ENCODE measurements around the gene STPG2. TPM values are rescaled to one million over a fixed set of nuclear protein-coding genes. Genes with fewer than 3 reads are reported as not detected.

The STPG2 gene
- total RNA-seq, 1 donor from 2014 or later: 0.19 TPM

DNA sequence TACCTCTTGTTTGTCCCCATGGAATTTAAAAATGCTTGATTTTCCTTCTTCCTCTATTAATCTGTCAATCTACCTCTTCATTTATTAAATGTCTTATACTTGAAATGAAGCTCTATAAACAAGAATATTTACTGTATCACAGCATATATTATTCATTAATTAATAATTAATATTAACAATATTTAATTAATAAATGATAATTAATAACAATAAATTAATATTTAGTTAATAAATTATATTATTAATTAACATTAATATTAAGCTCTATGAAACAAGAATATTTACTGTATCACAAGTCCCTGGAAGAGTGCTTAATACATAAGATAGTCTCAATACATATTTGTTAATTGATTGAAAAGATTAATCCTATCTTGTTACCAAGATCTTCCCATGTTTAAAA is 306.6 kb downstream of the STPG2 start:
- no peak for DNase-seq (ENCODE audit: low spot score)

GRCh38 chr4:97828646-97829045 is 314.6 kb downstream of the STPG2 start:
- DNase-seq (ENCODE audit: low spot score): no peak

DNA sequence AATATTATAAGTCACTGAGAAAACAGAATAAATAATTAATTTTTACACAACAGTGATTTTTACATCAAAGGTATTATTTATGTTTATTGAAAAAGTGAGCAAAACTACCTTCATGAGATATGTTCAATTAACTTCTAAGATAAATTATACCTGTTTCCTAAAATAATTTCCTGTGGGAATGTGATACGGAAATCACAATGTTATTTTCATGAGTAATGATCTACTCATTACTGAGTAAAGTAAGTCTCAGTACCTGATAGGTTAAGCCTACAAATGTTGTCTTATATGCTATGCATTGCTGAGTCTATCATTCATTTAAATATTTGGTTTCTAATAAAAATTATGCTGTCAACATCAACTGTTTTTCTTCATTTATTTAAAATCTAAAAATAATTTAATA is 324.0 kb downstream of the STPG2 start:
- DNase-seq (ENCODE audit: low spot score): no peak

GRCh38 chr4:97812768-97813167 is 330.5 kb downstream of the STPG2 start:
- DNase-seq (ENCODE audit: low spot score): no peak

- DNase-seq (ENCODE audit: low spot score): no peak
Measured at GRCh38 chr4:97786306-97786920, 356.9 kb downstream of the STPG2 start.

- no peak for DNase-seq (ENCODE audit: low spot score)
Measured at GRCh38 chr4:97778174-97778573, 365.1 kb downstream of the STPG2 start.

GRCh38 chr4:97774347-97774989 is 368.8 kb downstream of the STPG2 start:
- no peak for DNase-seq (ENCODE audit: low spot score)

GRCh38 chr4:97770222-97770621 is 373.1 kb downstream of the STPG2 start:
- no peak for DNase-seq (ENCODE audit: low spot score)

DNA sequence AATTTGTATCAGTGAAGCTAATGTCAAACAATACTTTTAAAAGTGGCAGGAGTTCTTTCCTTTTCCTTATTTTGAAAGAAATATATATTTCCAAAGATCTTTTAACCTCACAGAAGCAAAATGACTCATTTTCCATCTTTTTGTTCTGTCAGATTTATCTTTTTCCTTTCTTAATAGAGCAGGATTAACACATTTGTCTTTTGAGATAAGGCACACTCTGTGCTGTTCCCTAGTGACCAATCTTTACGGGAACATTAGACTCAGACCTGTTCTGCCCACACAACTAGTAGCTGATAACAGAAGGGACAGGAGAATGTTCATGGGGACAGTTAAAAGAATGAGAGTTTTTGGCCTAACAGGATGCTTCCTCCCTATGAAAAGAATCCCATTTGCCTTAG is 381.2 kb downstream of the STPG2 start:
- DNase-seq (ENCODE audit: low spot score): no peak

- no peak for DNase-seq (ENCODE audit: low spot score)
Measured at GRCh38 chr4:97761445-97762114, 381.7 kb downstream of the STPG2 start.

- no peak for DNase-seq (ENCODE audit: low spot score)
Measured at GRCh38 chr4:97759785-97760184, 383.5 kb downstream of the STPG2 start.

GRCh38 chr4:97752599-97752998 is 390.7 kb downstream of the STPG2 start:
- DNase-seq (ENCODE audit: low spot score): no peak

- DNase-seq (ENCODE audit: low spot score): no peak
Measured at GRCh38 chr4:97747945-97748344, 395.3 kb downstream of the STPG2 start.

DNA sequence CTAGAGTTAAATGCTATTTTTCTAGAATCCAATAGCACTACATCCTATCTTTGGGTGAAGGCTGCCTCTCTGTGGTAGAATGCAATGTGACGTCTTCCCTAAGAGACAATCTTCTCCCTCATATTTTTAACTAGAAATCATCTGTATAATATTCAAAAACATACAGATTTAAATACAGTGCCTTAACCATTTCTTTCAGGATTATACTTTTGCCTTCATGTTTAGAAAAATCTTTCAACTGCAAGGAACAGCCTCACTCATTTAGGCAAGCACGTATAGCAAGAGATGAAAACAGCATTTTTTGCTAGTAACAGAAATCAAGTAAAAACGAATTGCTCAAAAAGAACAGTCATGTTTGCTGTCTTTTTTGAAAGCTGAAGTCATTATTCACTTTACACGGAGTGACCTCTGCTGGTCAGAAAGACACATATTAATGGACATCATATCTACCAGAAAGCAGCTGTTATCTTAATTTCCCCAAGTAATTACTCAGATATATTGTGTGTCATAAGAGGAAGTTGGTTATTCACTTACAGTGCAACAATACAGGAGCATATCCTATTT is 422.3 kb downstream of the STPG2 start:
- DNase-seq (ENCODE audit: low spot score): no peak

- DNase-seq (ENCODE audit: low spot score): no peak
Measured at GRCh38 chr4:97691111-97691605, 452.1 kb downstream of the STPG2 start.

GRCh38 chr4:97670703-97671269 is 472.5 kb downstream of the STPG2 start:
- DNase-seq (ENCODE audit: low spot score): no peak

- no peak for DNase-seq (ENCODE audit: low spot score)
Measured at GRCh38 chr4:97665553-97665952, 477.7 kb downstream of the STPG2 start.

GRCh38 chr4:97664741-97665140 is 478.5 kb downstream of the STPG2 start:
- DNase-seq (ENCODE audit: low spot score): no peak

- DNase-seq (ENCODE audit: low spot score): no peak
Measured at GRCh38 chr4:97662133-97662532, 481.1 kb downstream of the STPG2 start.

DNA sequence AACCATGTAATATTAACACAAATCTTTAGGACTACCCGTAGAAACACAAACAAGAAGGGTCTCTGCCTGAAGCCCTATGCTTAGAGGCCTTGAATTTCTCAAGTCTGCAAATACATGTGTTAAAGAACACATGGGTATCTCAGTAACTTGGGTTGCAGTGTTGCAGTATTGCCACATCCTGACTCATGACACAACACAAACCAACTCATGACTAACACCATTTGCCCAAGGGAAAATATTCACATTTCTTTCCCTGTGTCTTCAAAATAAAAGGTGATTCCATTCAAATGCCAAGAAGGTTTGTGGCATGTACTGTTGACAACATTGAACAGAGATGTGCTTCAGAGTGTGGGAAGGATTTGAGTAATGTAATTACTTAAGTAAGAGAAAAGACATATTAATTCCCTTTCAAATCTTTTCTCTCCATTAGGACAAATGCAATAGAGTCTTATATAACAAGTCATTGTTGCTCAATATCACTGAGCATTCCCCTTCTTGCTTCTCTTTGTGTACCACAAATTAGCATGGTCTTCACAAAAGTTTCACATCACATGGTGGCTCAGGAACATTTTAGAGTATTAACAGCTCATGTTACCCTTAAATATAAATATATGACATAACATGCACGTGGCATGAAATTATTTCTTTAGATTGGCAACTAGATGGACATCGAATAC is 487.1 kb downstream of the STPG2 start:
- no peak for DNase-seq (ENCODE audit: low spot score)

DNA sequence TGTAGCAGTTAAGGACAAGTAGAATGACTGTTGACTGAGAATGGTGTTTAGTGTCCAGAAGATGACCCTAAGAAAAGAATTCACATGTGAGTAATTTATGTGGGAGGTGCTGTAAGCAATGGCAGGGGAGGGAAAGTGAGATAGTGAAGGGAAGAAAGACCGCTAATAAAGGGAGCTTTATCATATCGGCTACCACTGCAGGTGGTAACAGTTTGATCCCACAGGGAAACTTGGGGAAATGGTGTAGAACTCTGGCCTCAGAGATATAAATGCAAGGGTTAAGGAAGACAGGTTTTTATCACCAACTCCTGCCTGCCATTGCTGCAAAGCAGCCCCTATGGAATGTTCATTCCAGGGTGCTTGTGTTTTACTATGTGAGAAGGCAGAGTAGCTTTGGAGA is 489.6 kb downstream of the STPG2 start:
- DNase-seq (ENCODE audit: low spot score): no peak
